RWPE1 (cell line): ENCODE measurements around the gene ADGRL3.

Source experiments
- CTCF ChIA-PET: fragments of 350-600 bp; sonication (Branson Sonifier 250); formaldehyde crosslinking; extraction: SDS; loops from one replicate; lab custom pipeline; 2021; lab: Yijun Ruan, JAX
- POLR2A ChIA-PET: fragments of 400-600 bp; formaldehyde crosslinking; extraction: SDS; loops from one replicate; lab custom pipeline; 2020; ENCODE audit warnings: antibody characterized with exemption; ENCODE audit not compliant: low non-redundant PET; lab: Yijun Ruan, JAX
- DNase-seq: peaks from one replicate; pipeline ENCODE4 v3.0.0; 2012; ENCODE audit warnings: low spot score
- H3K27ac ChIP-seq: fragments of 450-650 bp; 2 replicates; pipeline ENCODE4 v1.5.1; 2017
- CTCF ChIP-seq: fragments of 450-650 bp; conservative IDR thresholded peaks from 2 replicates; pipeline ENCODE4 v1.5.1; 2017; ENCODE audit warnings: low read depth, mild to moderate bottlenecking

ADGRL3 gene

DNA sequence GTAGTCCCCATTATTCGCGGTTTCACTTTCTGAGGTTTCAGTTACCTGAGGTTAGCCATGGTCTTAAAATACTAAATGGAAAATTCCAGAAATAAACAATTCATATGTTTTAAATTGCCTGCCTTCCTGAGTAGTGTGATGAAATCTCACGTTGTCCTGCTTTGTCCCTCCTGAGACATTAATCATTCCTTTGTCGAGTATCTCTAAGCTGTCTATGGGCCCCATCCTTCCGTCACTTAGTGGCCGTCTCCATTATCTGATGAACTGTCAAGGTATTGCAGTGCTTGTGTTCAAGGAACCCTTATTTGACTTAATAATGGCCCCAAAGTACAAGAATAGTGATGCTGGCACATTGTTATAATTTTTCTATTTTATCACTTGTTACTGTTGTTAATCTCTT, 94.8 kb downstream of the ADGRL3 start:
- no peak for TF ChIP-seq CTCF
- POLR2A ChIA-PET: no interaction called here
- no peak for DNase-seq

DNA sequence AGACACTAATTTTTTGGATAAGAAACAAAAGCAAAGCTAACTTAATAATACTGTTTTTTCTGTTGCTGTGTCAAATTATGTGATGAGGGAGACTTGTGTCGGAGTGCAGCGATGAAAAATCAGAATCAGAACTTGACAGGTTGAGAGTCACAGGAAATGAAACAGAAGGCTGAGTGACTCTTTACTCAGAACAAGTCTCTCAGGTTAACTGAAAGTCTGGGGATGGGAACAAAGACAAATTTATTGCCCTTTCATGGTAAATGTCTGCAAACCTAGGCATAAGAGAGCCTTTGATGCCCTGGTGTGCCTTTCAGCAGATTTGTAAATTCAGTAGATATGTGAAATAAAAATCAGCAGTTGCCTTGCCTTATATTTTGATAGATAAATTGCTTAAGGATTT, 96.0 kb downstream of the ADGRL3 start:
- CTCF ChIA-PET: interaction anchor here (0.6 kb wide), 1 partner anchor 245 kb away, joined by 3 read pairs; no protein-coding TSS in a partner anchor
- no peak overlapping the region for H3K27ac ChIP-seq
- no peak for DNase-seq
- TF ChIP-seq CTCF: no peak
- POLR2A ChIA-PET: no interaction called here

More for the DNA sequence above, 94.8 kb downstream of the ADGRL3 start:
- CTCF ChIA-PET: no interaction called here
- H3K27ac ChIP-seq: no peak overlapping the region

GRCh38 chr4:61298178-61298740, 98.1 kb downstream of the ADGRL3 start:
- TF ChIP-seq CTCF: no peak
- no peak for DNase-seq
- H3K27ac ChIP-seq: no peak overlapping the region
- ChIA-PET CTCF (no interaction called here), POLR2A (no interaction called here)

DNA sequence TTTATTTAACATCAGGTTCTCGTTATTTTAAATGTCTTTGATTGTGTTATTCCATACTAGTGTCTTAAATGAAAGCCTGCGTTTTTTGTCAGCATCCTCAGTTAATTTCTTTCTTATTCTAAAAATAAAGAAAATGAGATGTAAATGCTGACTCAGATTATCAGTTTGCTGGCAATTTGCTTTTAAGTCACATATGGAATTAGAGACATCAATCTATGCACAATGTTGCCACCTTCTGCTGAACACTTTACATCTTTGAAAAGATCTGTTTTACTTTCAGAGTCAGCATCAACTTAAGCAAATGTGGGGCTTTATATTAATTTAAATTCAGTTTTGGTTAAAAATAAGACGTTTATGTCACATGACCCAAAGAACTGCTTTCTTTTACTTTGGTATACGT, 99.2 kb downstream of the ADGRL3 start:
- no peak overlapping the region for H3K27ac ChIP-seq
- POLR2A ChIA-PET: no interaction called here
- no peak for TF ChIP-seq CTCF
- DNase-seq: no peak
- CTCF ChIA-PET: interaction anchor here (0.6 kb wide), 1 partner anchor 64 kb away, joined by 4 read pairs; no protein-coding TSS in a partner anchor

GRCh38 chr4:61300266-61300844, 100.2 kb downstream of the ADGRL3 start:
- ChIA-PET POLR2A (no interaction called here), CTCF (interaction anchor here (0.6 kb wide), 1 partner anchor 26 kb away, joined by 5 read pairs; no protein-coding TSS in a partner anchor)
- no peak overlapping the region for H3K27ac ChIP-seq
- no peak for TF ChIP-seq CTCF
- no peak for DNase-seq

- POLR2A ChIA-PET: no interaction called here
- no peak for DNase-seq
- CTCF ChIA-PET: interaction anchor here (0.7 kb wide), 1 partner anchor 483 kb away, joined by 3 read pairs; no protein-coding TSS in a partner anchor
- no peak for TF ChIP-seq CTCF
- H3K27ac ChIP-seq: no peak overlapping the region
Measured at GRCh38 chr4:61301271-61301670, 101.1 kb downstream of the ADGRL3 start.
